CD4-positive, alpha-beta memory T cell (primary cell): ENCODE measurements around the gene LRP11. TPM values are rescaled to one million over a fixed set of nuclear protein-coding genes. Genes with fewer than 3 reads are reported as not detected.

ENCODE experiments used
- CTCF ChIA-PET: fragments of 350-600 bp; sonication (Branson Sonifier 250); formaldehyde crosslinking; loops from one replicate; lab custom pipeline; 2021; ENCODE audit warnings: inconsistent platforms; ENCODE audit not compliant: partially characterized antibody; lab: Charles Lee
- POLR2A ChIA-PET: fragments of 350-600 bp; sonication (Branson Sonifier 250); formaldehyde crosslinking; loops from one replicate; lab custom pipeline; 2021; ENCODE audit not compliant: partially characterized antibody; lab: Charles Lee
- DNase-seq, 5 donors: peaks; one replicate each; pipeline versions ENCODE4 v3.0.0 to v3.0.0-alpha.2; 2020 to 2022; ENCODE audit warnings: mixed read lengths in 1 of 5
- H3K27ac ChIP-seq: one replicate; pipeline ENCODE4 v1.7.0; 2013; ENCODE audit warnings: low read depth, low read length
- H3K27me3 ChIP-seq: 2 replicates; pipeline ENCODE4 v1.7.0; 2013; ENCODE audit warnings: mild to moderate bottlenecking, low read length, moderate library complexity; ENCODE audit not compliant: insufficient read depth
- H3K36me3 ChIP-seq: 2 replicates; pipeline ENCODE4 v1.7.0; 2013; ENCODE audit warnings: mild to moderate bottlenecking, low read length, moderate library complexity; ENCODE audit not compliant: insufficient read depth
- H3K4me1 ChIP-seq: 2 replicates; pipeline ENCODE4 v1.7.0; 2013; ENCODE audit warnings: mild to moderate bottlenecking, low read length, moderate library complexity; ENCODE audit not compliant: insufficient read depth
- H3K4me3 ChIP-seq, 2 donors: one replicate each; pipeline ENCODE4 v1.7.0; 2013; ENCODE audit warnings: low read length in 2 of 2, mild to moderate bottlenecking in 1 of 2
- H3K9me3 ChIP-seq, 2 donors: one replicate each; pipeline ENCODE4 v1.7.0; 2013; ENCODE audit warnings: low read length in 2 of 2, control low read depth in 1 of 2; ENCODE audit not compliant: control insufficient read depth in 1 of 2
- H3K27ac Mint-ChIP-seq, 7 donors: one replicate each; pipeline ENCODE4 v1.8.0; 2020 to 2021; ENCODE audit warnings: mixed read lengths in 7 of 7, mild to moderate bottlenecking in 6 of 7, inconsistent platforms in 3 of 7, moderate library complexity in 3 of 7
- H3K27me3 Mint-ChIP-seq, 2 donors: one replicate each; pipeline ENCODE4 v1.8.0; 2020 to 2021; ENCODE audit warnings: mixed read lengths in 2 of 2
- H3K36me3 Mint-ChIP-seq, 2 donors: one replicate each; pipeline ENCODE4 v1.8.0; 2020 to 2021; ENCODE audit warnings: mixed read lengths in 2 of 2, inconsistent platforms in 1 of 2, mild to moderate bottlenecking in 1 of 2
- H3K4me1 Mint-ChIP-seq, 4 donors: one replicate each; pipeline ENCODE4 v1.8.0; 2020 to 2021; ENCODE audit warnings: mixed read lengths in 4 of 4, mild to moderate bottlenecking in 1 of 4
- H3K4me3 Mint-ChIP-seq, 8 donors: one replicate each; pipeline ENCODE4 v1.8.0; 2020 to 2021; ENCODE audit warnings: mixed read lengths in 8 of 8, mild to moderate bottlenecking in 7 of 8, moderate library complexity in 6 of 8, inconsistent platforms in 3 of 8
- H3K9me3 Mint-ChIP-seq, 8 donors: one replicate each; pipeline ENCODE4 v1.8.0; 2020 to 2021; ENCODE audit warnings: mixed read lengths in 8 of 8, mild to moderate bottlenecking in 5 of 8, inconsistent platforms in 3 of 8, moderate library complexity in 1 of 8
- intact Hi-C: fragments of 100-400 bp; cut with micrococcal nuclease; formaldehyde crosslinking; loops from one replicate; pipeline ENCODE4 v1.15.1; 2023
- polyA plus RNA-seq, 2 donors: library from polyadenylated mRNA; unstranded; fragments of 300-500 nt; fragmentation: Illumina TruSeq; gene quantifications; one replicate each; pipeline ENCODE4 v1.2.3, GENCODE V29; 2021
- total RNA-seq, 2 experiments: library from RNA; stranded (reverse); gene quantifications; one replicate each; pipeline ENCODE4 v1.2.3, GENCODE V29; 2021

LRP11 gene
- total and polyA plus RNA-seq, 4 experiments from 2014 or later, result 1.2 to 5.6 (median 3.0) TPM

DNA sequence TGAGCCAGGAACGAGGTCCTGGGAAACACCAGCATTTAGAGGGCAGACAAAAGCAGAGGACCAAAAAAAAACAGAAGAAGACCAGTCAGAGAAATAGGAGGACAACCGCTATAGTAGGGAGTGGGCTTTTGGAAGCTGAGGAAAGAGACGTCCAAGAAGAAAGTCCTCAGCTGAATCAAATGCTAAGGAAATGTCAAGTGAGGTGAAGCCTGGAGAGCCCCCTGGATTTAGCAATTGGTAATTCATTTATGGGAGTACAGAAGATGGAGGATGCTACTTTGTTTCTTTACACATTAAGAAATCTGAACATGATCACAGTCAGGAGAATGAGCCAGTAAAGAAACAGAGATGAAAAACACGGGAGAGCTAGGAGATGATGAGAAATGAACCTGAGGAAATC is 41.1 kb downstream of the LRP11 start:
- DNase-seq, result no peak
- Histone ChIP-seq H3K27me3 (no peaks in the 10 kb centered on the region), H3K36me3 (no peaks in the 10 kb centered on the region), H3K9me3 (no peaks in the 10 kb centered on the region), H3K4me1 (no peaks in the 10 kb centered on the region), H3K4me3 (no peak overlapping the region), H3K27ac (no peak overlapping the region)
- H3K4me3 Mint-ChIP-seq, result no peak overlapping the region
- intact Hi-C loops, result no loop called here
- peaks cover 0 to 1% of the 10 kb centered on the region in 2 donors for H3K27me3 Mint-ChIP-seq
- CTCF ChIA-PET, result interaction anchor here (1.2 to 2.8 kb wide), 2 partner anchors 13 to 195 kb away, joined by 4 to 11 read pairs; no protein-coding TSS in a partner anchor
- H3K27ac Mint-ChIP-seq, result no peak overlapping the region
- no peaks in the 10 kb centered on the region for H3K9me3 Mint-ChIP-seq
- H3K4me1 Mint-ChIP-seq, result peaks cover 0 to 1% (median 0%) of the 10 kb centered on the region in 4 donors
- no peaks in the 10 kb centered on the region for H3K36me3 Mint-ChIP-seq
- POLR2A ChIA-PET, result no interaction called here

- H3K4me3 Mint-ChIP-seq, result no peak overlapping the region
- Histone ChIP-seq H3K9me3 (no peaks in the 10 kb centered on the region), H3K27ac (no peak overlapping the region), H3K4me1 (no peaks in the 10 kb centered on the region), H3K27me3 (no peaks in the 10 kb centered on the region), H3K36me3 (no peaks in the 10 kb centered on the region), H3K4me3 (no peak overlapping the region)
- H3K4me1 Mint-ChIP-seq, result peaks cover 0 to 1% (median 0%) of the 10 kb centered on the region in 4 donors
- ChIA-PET POLR2A (no interaction called here), CTCF (interaction anchor here (0.9 to 1.2 kb wide), 2 partner anchors 11 to 19 kb away, joined by 4 to 5 read pairs; no protein-coding TSS in a partner anchor)
- intact Hi-C loops, result no loop called here
- no peaks in the 10 kb centered on the region for H3K36me3 Mint-ChIP-seq
- DNase-seq, result no peak
- H3K9me3 Mint-ChIP-seq, result no peaks in the 10 kb centered on the region
- peaks cover 0 to 1% of the 10 kb centered on the region in 2 donors for H3K27me3 Mint-ChIP-seq
- no peak overlapping the region for H3K27ac Mint-ChIP-seq
Measured at GRCh38 chr6:149821492-149821891, 42.7 kb downstream of the LRP11 start.

- intact Hi-C loops, result no loop called here
- H3K4me3 ChIP-seq, result no peak overlapping the region
- no peak overlapping the region for H3K4me3 Mint-ChIP-seq
- H3K4me1 Mint-ChIP-seq, result peaks cover 0 to 1% (median 0%) of the 10 kb centered on the region in 4 donors
- H3K9me3 Mint-ChIP-seq, result no peaks in the 10 kb centered on the region
- no peaks in the 10 kb centered on the region for H3K36me3 ChIP-seq
- H3K4me1 ChIP-seq, result no peaks in the 10 kb centered on the region
- POLR2A ChIA-PET, result no interaction called here
- H3K36me3 Mint-ChIP-seq, result peaks cover 2 to 4% of the 10 kb centered on the region in 2 donors
- H3K9me3 ChIP-seq, result no peaks in the 10 kb centered on the region
- no peak for DNase-seq
- no peak overlapping the region for H3K27ac ChIP-seq
- CTCF ChIA-PET, result interaction anchor here (1.2 to 2.2 kb wide), 3 partner anchors 8 to 15 kb away, joined by 3 to 9 read pairs (median 4); no protein-coding TSS in a partner anchor
- H3K27me3 Mint-ChIP-seq, result peaks cover 0 to 1% of the 10 kb centered on the region in 2 donors
- H3K27me3 ChIP-seq, result no peaks in the 10 kb centered on the region
- H3K27ac Mint-ChIP-seq, result no peak overlapping the region
Measured at GRCh38 chr6:149820506-149820905, 43.7 kb downstream of the LRP11 start.

- Mint-ChIP-seq H3K27ac (peak overlapping the region in 4 of 7 donors; percentile 6 to 49 (median 34)), H3K4me3 (no peak overlapping the region), H3K4me1 (peaks cover 0 to 7% (median 3%) of the 10 kb centered on the region in 4 donors)
Measured at GRCh38 chr6:149815788-149816187, 48.4 kb downstream of the LRP11 start.

GRCh38 chr6:149813351-149813750 is 50.8 kb downstream of the LRP11 start:
- POLR2A ChIA-PET, result no interaction called here
- peaks cover 20 to 26% of the 10 kb centered on the region in 2 donors for H3K36me3 Mint-ChIP-seq
- Histone ChIP-seq H3K9me3 (no peaks in the 10 kb centered on the region), H3K27me3 (no peaks in the 10 kb centered on the region), H3K4me1 (peaks cover 5% of the 10 kb centered on the region), H3K4me3 (no peak overlapping the region), H3K36me3 (peaks cover 4% of the 10 kb centered on the region), H3K27ac (no peak overlapping the region)
- CTCF ChIA-PET, result no interaction called here
- intact Hi-C loops, result no loop called here
- no peak for DNase-seq
- H3K27ac Mint-ChIP-seq, result peak overlapping the region in 1 of 7 donors; percentile 8
- peaks cover 0 to 7% (median 3%) of the 10 kb centered on the region in 4 donors for H3K4me1 Mint-ChIP-seq
- no peak overlapping the region for H3K4me3 Mint-ChIP-seq
- no peaks in the 10 kb centered on the region for H3K27me3 Mint-ChIP-seq
- no peaks in the 10 kb centered on the region for H3K9me3 Mint-ChIP-seq

More at GRCh38 chr6:149815788-149816187, 48.4 kb downstream of the LRP11 start:
- Histone ChIP-seq H3K27ac (no peak overlapping the region), H3K27me3 (no peaks in the 10 kb centered on the region), H3K9me3 (no peaks in the 10 kb centered on the region), H3K36me3 (peaks cover 4% of the 10 kb centered on the region), H3K4me1 (peaks cover 2% of the 10 kb centered on the region), H3K4me3 (no peak overlapping the region)
- Mint-ChIP-seq H3K27me3 (no peaks in the 10 kb centered on the region), H3K9me3 (no peaks in the 10 kb centered on the region), H3K36me3 (peaks cover 10 to 15% of the 10 kb centered on the region in 2 donors)
- DNase-seq, result no peak
- ChIA-PET CTCF (interaction anchor here (0.6 to 1.9 kb wide), 4 partner anchors 14 to 114 kb away, joined by 3 to 6 read pairs (median 3); no protein-coding TSS in a partner anchor), POLR2A (no interaction called here)
- intact Hi-C loops, result no loop called here

GRCh38 chr6:149809798-149810197 is 54.4 kb downstream of the LRP11 start:
- peaks cover 4% of the 10 kb centered on the region for H3K36me3 ChIP-seq
- peaks cover 22 to 23% of the 10 kb centered on the region in 2 donors for H3K36me3 Mint-ChIP-seq

GRCh38 chr6:149806127-149806526 is 58.0 kb downstream of the LRP11 start:
- no peak overlapping the region for H3K4me3 Mint-ChIP-seq
- POLR2A ChIA-PET, result no interaction called here
- no peaks in the 10 kb centered on the region for H3K27me3 Mint-ChIP-seq
- DNase-seq, result no peak
- CTCF ChIA-PET, result no interaction called here
- intact Hi-C loops, result no loop called here
- H3K4me3 ChIP-seq, result no peak overlapping the region
- peaks cover 5 to 8% (median 6%) of the 10 kb centered on the region in 4 donors for H3K4me1 Mint-ChIP-seq
- peaks cover 8% of the 10 kb centered on the region for H3K36me3 ChIP-seq
- H3K9me3 Mint-ChIP-seq, result no peaks in the 10 kb centered on the region
- H3K27me3 ChIP-seq, result no peaks in the 10 kb centered on the region
- H3K36me3 Mint-ChIP-seq, result peaks cover 25 to 34% of the 10 kb centered on the region in 2 donors
- peaks cover 11% of the 10 kb centered on the region for H3K4me1 ChIP-seq
- no peaks in the 10 kb centered on the region for H3K9me3 ChIP-seq
- no peak overlapping the region for H3K27ac ChIP-seq
- peak overlapping the region in 6 of 7 donors; percentile 11 to 86 (median 82) for H3K27ac Mint-ChIP-seq

More at GRCh38 chr6:149809798-149810197, 54.4 kb downstream of the LRP11 start:
- CTCF ChIA-PET, result interaction anchor here (1.4 kb wide), 1 partner anchor 26 kb away, joined by 3 read pairs; no protein-coding TSS in a partner anchor
- H3K4me1 ChIP-seq, result peaks cover 11% of the 10 kb centered on the region
- Mint-ChIP-seq H3K27me3 (no peaks in the 10 kb centered on the region), H3K9me3 (no peaks in the 10 kb centered on the region), H3K4me1 (peaks cover 5 to 12% (median 8%) of the 10 kb centered on the region in 4 donors), H3K27ac (peak overlapping the region in 3 of 7 donors; percentile 42 to 77 (median 64)), H3K4me3 (no peak overlapping the region)
- no peak overlapping the region for H3K27ac ChIP-seq
- intact Hi-C loops, result no loop called here
- no peaks in the 10 kb centered on the region for H3K27me3 ChIP-seq
- DNase-seq, result no peak
- no peak overlapping the region for H3K4me3 ChIP-seq
- no peaks in the 10 kb centered on the region for H3K9me3 ChIP-seq
- POLR2A ChIA-PET, result no interaction called here
